HG03066 (cell line): Measurements from ENCODE around the gene UBE2J2.
"Not testable (repeated sequence)": the region's sequence is repeated elsewhere in the genome, so short reads cannot be mapped to it uniquely, and the experiment has no call there.

ENCODE experiments used
- ATAC-seq: cut with Tn5 transposase; IDR thresholded peaks from one replicate; pipeline ENCODE4 v1.9.1; 2021; ENCODE audit warnings: low read depth; ENCODE audit not compliant: unreplicated experiment

The UBE2J2 gene

GRCh38 chr1:1273512-1274298, at the start of gene UBE2J2:
UBE2J2 (minus strand) TSS chr1:1273854; CDS start chr1:1267992, 5,862 bp downstream.
- ATAC-seq, result peak; percentile 75

- ATAC-seq, result no peak
Measured at GRCh38 chr1:1322952-1323351, 49.3 kb upstream of the UBE2J2 start.

GRCh38 chr1:1322418-1322817, 48.8 kb upstream of the UBE2J2 start:
- no peak for ATAC-seq

- no peak for ATAC-seq
Measured at GRCh38 chr1:1321477-1321876, 47.8 kb upstream of the UBE2J2 start.

- no peak for ATAC-seq
Measured at GRCh38 chr1:1320666-1321448, 47.2 kb upstream of the UBE2J2 start.

GRCh38 chr1:1319646-1319941, 45.9 kb upstream of the UBE2J2 start:
- no peak for ATAC-seq

- no peak for ATAC-seq
Measured at GRCh38 chr1:1318777-1319645, 45.4 kb upstream of the UBE2J2 start.

GRCh38 chr1:1318131-1318652, 44.5 kb upstream of the UBE2J2 start:
- ATAC-seq, result no peak

- ATAC-seq, result no peak
Measured at GRCh38 chr1:1317420-1317819, 43.8 kb upstream of the UBE2J2 start.

GRCh38 chr1:1316199-1316598, 42.5 kb upstream of the UBE2J2 start:
- ATAC-seq, result not testable (repeated sequence)

- no peak for ATAC-seq
Measured at GRCh38 chr1:1315435-1315954, 41.8 kb upstream of the UBE2J2 start.

- ATAC-seq, result no peak
Measured at GRCh38 chr1:1314678-1315335, 41.2 kb upstream of the UBE2J2 start.

GRCh38 chr1:1314237-1314586, 40.6 kb upstream of the UBE2J2 start:
- no peak for ATAC-seq

- no peak for ATAC-seq
Measured at GRCh38 chr1:1313500-1314236, 40.0 kb upstream of the UBE2J2 start.

- ATAC-seq, result no peak
Measured at GRCh38 chr1:1312450-1313314, 39.0 kb upstream of the UBE2J2 start.

- no peak for ATAC-seq
Measured at GRCh38 chr1:1311107-1312104, 37.8 kb upstream of the UBE2J2 start.

- no peak for ATAC-seq
Measured at GRCh38 chr1:1310476-1311053, 36.9 kb upstream of the UBE2J2 start.
